ENCODE data around the gene ZCCHC8.
"Not testable (repeated sequence)": the region's sequence is repeated elsewhere in the genome, so short reads cannot be mapped to it uniquely, and the experiment has no call there.

Gene ZCCHC8

DNA sequence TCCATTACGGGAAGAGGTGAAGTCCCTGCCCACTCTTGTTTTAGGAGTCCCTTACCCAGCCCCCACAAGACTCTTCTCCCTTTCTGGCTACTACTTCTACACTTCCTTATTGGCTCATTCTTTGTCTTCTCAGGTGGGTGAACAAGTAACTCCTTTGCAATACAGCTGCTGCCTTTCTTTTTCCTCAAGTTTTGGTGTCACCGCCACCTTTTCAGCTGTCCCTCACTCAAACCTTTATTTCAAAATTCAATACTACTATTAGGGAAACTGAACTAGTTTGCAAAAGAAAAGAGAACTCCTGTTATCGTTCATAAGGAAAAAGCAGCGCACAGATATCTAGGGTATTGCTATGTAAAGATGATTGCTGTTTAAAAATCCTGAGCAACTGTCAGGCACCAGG is 19.9 kb upstream of the ZCCHC8 start:
- DNase-seq (ENCODE audit: low read depth) = no peak
- TF ChIP-seq, protein P1, sequence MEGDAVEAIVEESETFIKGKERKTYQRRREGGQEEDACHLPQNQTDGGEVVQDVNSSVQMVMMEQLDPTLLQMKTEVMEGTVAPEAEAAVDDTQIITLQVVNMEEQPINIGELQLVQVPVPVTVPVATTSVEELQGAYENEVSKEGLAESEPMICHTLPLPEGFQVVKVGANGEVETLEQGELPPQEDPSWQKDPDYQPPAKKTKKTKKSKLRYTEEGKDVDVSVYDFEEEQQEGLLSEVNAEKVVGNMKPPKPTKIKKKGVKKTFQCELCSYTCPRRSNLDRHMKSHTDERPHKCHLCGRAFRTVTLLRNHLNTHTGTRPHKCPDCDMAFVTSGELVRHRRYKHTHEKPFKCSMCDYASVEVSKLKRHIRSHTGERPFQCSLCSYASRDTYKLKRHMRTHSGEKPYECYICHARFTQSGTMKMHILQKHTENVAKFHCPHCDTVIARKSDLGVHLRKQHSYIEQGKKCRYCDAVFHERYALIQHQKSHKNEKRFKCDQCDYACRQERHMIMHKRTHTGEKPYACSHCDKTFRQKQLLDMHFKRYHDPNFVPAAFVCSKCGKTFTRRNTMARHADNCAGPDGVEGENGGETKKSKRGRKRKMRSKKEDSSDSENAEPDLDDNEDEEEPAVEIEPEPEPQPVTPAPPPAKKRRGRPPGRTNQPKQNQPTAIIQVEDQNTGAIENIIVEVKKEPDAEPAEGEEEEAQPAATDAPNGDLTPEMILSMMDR (IDR thresholded peaks at IDR 0.05; ENCODE audit: low read depth, low read length, missing control alignments) = no peak

DNA sequence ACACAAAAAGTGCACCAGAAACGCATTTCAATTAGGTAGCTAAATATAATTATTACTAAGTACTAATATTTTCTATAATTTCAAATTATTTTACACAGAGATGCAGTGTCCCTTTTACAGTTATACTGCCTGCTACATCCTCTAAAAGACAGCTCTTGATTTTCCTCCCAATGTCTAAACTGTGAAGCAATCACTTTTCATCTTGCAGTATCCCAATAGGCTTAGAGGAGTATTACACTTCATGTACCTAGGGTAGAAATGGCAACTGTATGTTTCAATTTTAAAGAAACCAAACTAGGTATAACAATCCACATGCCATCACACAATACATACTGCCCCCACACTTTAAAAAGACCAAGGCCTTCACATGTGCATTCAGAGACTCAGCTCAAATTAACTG is 18.7 kb upstream of the ZCCHC8 start:
- no peak overlapping the region for H3K4me3 ChIP-seq (ENCODE audit: low read depth, low read length)
- no peak for DNase-seq (ENCODE audit: low read depth)
- TF ChIP-seq, protein P1 (IDR thresholded peaks at IDR 0.05; ENCODE audit: low read depth, low read length, missing control alignments) = no peak

More for the DNA sequence above, 19.9 kb upstream of the ZCCHC8 start:
- no peak overlapping the region for H3K4me3 ChIP-seq (ENCODE audit: low read depth, low read length)

DNA sequence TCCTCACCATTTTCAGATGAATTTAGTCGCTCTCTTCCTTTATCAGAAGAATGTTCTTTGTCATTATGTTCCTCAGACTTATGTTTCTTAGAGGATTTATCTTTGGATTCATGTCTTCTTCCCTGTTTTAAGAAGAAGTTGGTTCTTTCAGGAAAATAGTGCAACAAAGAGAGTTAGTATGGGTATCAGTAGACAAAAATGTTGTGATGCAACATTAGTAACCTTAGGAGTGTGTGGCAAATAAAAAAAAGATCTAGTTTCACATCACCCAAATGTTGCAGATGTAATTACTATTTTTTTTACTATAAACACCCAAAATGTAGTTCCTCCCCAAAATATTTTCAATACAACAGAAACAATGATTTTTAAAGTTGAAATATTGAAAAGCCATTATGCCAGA is 18.2 kb upstream of the ZCCHC8 start:
- H3K4me3 ChIP-seq (ENCODE audit: low read depth, low read length) = no peak overlapping the region
- DNase-seq (ENCODE audit: low read depth) = no peak
- TF ChIP-seq, protein P1 (IDR thresholded peaks at IDR 0.05; ENCODE audit: low read depth, low read length, missing control alignments) = no peak

DNA sequence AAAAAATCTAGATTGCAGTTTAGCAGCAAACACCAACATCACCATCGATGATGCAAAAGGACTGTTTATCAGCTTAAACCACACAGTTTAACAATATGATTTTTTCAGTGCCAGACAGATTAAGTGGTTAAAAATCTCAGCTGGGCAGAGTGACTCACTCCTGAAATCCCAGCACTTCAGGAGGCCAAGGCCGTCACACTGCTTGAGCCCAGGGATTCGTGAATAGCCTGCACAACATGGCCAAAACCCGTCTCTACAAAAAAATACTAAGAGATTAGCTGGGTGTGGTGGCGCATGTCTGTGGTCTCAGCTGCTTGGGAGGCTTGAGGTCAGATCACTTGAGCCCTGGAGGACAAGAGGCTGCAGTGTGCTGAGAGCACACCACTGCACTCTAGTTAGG is 17.1 kb upstream of the ZCCHC8 start:
- H3K4me3 ChIP-seq (ENCODE audit: low read depth, low read length) = no peak overlapping the region
- TF ChIP-seq, protein P1 (IDR thresholded peaks at IDR 0.05; ENCODE audit: low read depth, low read length, missing control alignments) = no peak
- DNase-seq (ENCODE audit: low read depth) = no peak

DNA sequence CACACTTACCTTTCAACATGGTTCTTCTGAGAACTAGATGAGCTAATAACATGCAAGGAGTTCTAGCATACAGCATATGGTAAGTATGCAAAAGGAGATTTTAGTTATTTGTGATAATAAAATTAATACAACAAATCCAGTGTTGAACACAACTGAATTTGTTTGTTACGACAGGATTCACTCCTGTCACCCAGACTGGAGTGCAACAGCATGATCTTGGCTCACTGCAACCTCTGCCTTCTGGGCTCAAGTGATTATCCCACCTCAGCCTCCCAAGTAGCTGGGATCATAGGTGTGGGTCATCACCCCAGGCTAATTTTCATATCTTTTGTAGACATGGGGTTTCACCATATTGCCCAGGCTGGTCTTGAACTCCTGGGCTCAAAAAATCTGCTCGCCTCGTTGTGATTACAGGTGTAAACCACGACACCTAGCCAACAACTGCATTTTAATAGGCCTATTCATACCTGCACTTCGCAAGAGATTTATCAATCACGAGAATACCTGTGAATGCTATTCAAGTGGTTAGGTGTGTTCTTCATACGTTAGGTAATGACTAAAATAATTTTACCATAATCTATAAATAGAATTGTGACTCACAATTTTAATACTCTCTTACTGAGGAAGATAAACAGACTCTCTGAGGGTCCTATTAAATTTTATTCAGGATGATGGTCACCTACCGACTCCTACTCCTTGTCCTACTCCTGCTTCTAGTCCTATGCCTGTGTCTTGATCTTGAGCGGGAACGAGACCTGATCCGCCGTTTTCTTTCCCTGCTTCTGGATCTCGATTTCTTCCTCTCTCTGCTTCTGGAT is 16.0 kb upstream of the ZCCHC8 start:
- TF ChIP-seq, protein P1 (IDR thresholded peaks at IDR 0.05; ENCODE audit: low read depth, low read length, missing control alignments) = no peak
- no peak overlapping the region for H3K4me3 ChIP-seq (ENCODE audit: low read depth, low read length)
- no peak for DNase-seq (ENCODE audit: low read depth)

DNA sequence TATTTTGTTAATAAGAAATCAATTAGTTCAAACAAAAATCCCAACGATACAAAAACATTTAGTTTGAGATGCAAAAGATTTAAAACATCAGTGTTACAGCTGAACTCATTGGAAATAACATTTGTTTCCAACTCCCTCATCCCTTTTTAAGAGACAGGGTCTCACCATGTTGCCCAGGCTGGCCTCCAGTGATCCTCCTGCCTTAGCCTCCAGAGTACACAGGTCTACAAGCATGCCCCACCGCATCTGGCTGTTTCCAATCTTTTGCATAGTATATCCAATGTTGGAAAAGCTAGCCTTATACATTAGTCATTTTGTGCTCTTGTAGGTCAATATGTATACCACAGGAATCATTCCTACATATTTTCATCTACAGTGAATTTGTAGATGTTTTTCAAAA is 14.5 kb upstream of the ZCCHC8 start:
- TF ChIP-seq, protein P1 (IDR thresholded peaks at IDR 0.05; ENCODE audit: low read depth, low read length, missing control alignments) = no peak
- DNase-seq (ENCODE audit: low read depth) = no peak
- H3K4me3 ChIP-seq (ENCODE audit: low read depth, low read length) = no peak overlapping the region

DNA sequence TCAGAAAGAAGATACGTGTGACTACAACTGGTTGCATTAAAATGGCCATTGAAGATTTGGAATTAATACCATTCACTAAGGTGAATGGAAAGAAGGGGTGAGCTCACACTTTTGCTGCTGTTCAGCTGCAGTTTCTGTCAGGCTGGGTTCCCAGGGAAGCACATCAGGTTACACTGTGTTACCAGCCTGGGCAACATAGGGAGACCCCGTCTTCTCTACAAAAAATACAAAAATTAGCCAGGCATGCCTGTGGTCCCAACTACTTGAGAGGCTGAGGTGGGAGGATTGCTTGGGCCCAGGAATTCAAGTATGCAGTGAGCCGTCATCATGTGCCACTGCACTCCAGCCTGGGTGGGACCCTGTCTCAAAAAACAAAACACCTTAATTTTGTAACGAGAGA is 12.9 kb upstream of the ZCCHC8 start:
- TF ChIP-seq, protein P1 (IDR thresholded peaks at IDR 0.05; ENCODE audit: low read depth, low read length, missing control alignments) = no peak
- H3K4me3 ChIP-seq (ENCODE audit: low read depth, low read length) = no peak overlapping the region
- DNase-seq (ENCODE audit: low read depth) = no peak

DNA sequence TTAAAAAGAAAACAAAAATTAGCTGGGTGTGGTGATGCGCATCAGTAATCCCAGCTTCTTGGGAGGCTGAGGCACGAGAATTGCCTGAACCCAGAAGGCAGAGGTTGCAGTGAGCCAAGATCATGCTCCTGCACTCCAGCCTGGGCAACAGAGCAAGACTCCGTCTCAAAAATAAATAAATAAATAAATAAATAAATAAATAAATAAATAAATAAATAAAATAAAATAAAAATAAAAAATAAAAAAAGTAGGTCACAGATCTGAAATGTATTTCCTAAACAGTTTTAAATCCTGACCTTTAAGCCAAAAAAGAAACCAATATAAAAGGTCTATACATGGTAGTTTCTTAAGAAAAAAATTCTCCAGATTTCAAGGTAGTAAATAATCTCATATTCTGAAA is 12.3 kb upstream of the ZCCHC8 start:
- H3K4me3 ChIP-seq (ENCODE audit: low read depth, low read length) = not testable (repeated sequence)

More for the DNA sequence above, 12.3 kb upstream of the ZCCHC8 start:
- DNase-seq (ENCODE audit: low read depth) = not testable (repeated sequence)

Data from GM12864 (cell line).